Thyroid gland (tissue), 4 donors: ENCODE data around the gene RAD23B. TPM values are rescaled to one million over a fixed set of nuclear protein-coding genes. Genes with fewer than 3 reads are reported as not detected.

Experiments
- total RNA-seq, 4 donors: library from RNA; depleted of rRNA; stranded (reverse); fragments of >200 nt; gene quantifications; one replicate each; pipeline ENCODE4 v1.2.3, GENCODE V29; 2016

The RAD23B gene
- total RNA-seq, 4 donors from 2014 or later, result 68.6 to 85.7 (median 81.0) TPM

Other genes with a start within 250 kb of the RAD23B start
- gene KLF4, start 206.5 kb downstream of the RAD23B start, total RNA-seq, result 10 to 100 TPM; 24.9 to 56.6 (median 30.3) TPM